SK-N-MC (cell line): ENCODE data around the gene COQ4.

Experiments used
- DNase-seq: peaks from one replicate; pipeline ENCODE4 v3.0.0-alpha.2; 2011; ENCODE audit warnings: low read depth, low spot score
- H3K27ac ChIP-seq: fragments of 200-600 bp; sonication (generic); 2 replicates; pipeline ENCODE4 v1.5.1; 2016; ENCODE audit warnings: mixed run types
- H3K36me3 ChIP-seq: fragments of 200-600 bp; sonication (generic); 2 replicates; pipeline ENCODE4 v1.6.1; 2017; ENCODE audit warnings: antibody characterized with exemption, low read length, mixed read lengths; ENCODE audit not compliant: insufficient read depth
- H3K4me3 ChIP-seq: fragments of 200-600 bp; sonication (generic); 2 replicates; pipeline ENCODE4 v1.5.1; 2016
- H3K9ac ChIP-seq: fragments of 200-600 bp; sonication (generic); 2 replicates; pipeline ENCODE4 v1.8.0; 2017; ENCODE audit warnings: mixed run types, mixed read lengths; ENCODE audit not compliant: insufficient read length
- H3K9me3 ChIP-seq: fragments of 200-600 bp; sonication (generic); 2 replicates; pipeline ENCODE4 v1.6.1; 2017; ENCODE audit warnings: low read depth, mild to moderate bottlenecking, antibody characterized with exemption, low read length, moderate library complexity, mixed read lengths
- EZH2 ChIP-seq: fragments of 200-600 bp; sonication (generic); IDR thresholded peaks from one replicate; pipeline ENCODE4 v1.6.1; 2017; ENCODE audit warnings: antibody characterized with exemption
- FOXP2 ChIP-seq: optimal IDR thresholded peaks from 2 replicates; pipeline ENCODE3; 2011; ENCODE audit warnings: mild to moderate bottlenecking, moderate library complexity; ENCODE audit not compliant: insufficient read depth; ENCODE audit errors: extremely low read length, control extremely low read depth
- POLR2AphosphoS5 ChIP-seq: IDR thresholded peaks from 2 replicates; pipeline ENCODE4 v1.6.1; 2012; ENCODE audit warnings: mild to moderate bottlenecking, low read depth, low read length, borderline replicate concordance

COQ4 gene

DNA sequence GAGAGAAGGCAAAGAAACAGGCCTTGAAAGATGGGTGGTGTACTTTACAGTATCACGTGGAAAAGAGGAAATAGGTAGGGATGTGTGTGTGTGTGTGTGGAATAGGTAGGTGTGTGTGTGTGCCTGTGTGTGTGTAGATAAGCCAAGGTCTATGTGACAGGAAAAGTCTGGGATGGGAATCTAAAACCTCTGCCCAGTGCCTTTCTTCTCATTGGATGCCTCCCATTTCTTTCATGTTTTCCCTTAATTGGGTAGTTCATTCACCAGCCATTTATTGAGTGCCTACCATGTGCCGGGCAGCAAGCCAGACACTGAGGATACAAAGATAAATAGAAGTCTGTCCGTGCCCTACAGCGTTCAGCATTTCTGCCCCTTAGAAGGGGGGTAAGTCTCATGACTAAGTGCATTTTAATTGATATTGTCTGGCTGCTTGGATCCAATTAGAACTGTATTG is 49.6 kb downstream of the COQ4 start:
- H3K36me3 ChIP-seq: no peaks in the 10 kb centered on the region
- peak overlapping the region; percentile 97 for H3K4me3 ChIP-seq
- H3K9me3 ChIP-seq: no peaks in the 10 kb centered on the region
- no peak for DNase-seq
- no peak for TF ChIP-seq FOXP2
- no peak for TF ChIP-seq EZH2
- TF ChIP-seq POLR2AphosphoS5: no peak
- H3K9ac ChIP-seq: peak overlapping the region; percentile 93
- H3K27ac ChIP-seq: no peak overlapping the region

DNA sequence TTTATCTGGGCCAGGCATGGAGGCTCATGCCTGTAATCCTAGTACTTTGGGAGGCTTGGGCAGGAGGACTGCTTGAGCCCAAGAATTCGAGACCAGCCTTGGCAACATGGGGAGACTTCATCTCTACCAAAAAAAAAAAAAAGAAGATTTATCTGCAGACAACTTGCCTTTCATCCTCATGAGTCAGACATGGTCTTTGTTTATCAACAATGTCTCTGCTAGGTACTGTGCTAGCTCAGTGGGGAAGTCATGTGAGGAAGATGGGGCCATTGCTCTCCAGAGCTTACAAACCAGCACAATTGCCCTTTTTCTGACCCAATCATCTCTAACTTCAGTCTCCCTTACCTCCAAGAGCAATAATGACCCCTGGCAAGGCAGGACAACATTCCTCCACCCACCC is 50.1 kb downstream of the COQ4 start:
- TF ChIP-seq POLR2AphosphoS5 (no peak), EZH2 (no peak), FOXP2 (no peak)
- no peak for DNase-seq
- Histone ChIP-seq H3K4me3 (no peak overlapping the region), H3K27ac (no peak overlapping the region), H3K9ac (no peak overlapping the region), H3K9me3 (no peaks in the 10 kb centered on the region), H3K36me3 (no peaks in the 10 kb centered on the region; the same call in 1 of the 2 replicates)

DNA sequence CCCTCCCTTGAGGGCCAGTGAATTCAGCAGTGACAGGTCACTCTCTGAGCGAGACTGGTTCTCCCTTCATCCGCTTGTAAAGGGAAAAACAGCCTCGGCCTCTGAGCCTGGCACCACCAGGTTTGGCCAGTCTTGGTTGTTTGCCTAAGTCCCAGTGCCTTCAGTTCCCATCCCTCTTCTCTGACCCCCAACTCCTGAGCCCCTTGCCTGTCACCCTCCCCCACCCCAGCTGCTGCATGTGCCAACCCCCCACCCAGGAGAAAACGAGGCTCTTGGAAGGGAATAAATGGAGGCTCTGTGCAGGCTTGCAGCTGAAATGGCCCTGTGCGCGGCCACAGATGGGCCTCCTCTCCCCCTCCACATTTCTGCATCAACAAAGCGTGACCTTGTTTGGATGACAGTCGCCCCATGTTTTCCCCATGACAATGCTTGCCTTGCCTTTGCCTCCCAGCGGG is 51.6 kb downstream of the COQ4 start:
- Histone ChIP-seq H3K9me3 (no peaks in the 10 kb centered on the region), H3K27ac (no peak overlapping the region), H3K9ac (no peak overlapping the region), H3K4me3 (no peak overlapping the region), H3K36me3 (no peaks in the 10 kb centered on the region; the same call in 1 of the 2 replicates)
- TF ChIP-seq EZH2 (no peak), FOXP2 (no peak), POLR2AphosphoS5 (no peak)
- no peak for DNase-seq

DNA sequence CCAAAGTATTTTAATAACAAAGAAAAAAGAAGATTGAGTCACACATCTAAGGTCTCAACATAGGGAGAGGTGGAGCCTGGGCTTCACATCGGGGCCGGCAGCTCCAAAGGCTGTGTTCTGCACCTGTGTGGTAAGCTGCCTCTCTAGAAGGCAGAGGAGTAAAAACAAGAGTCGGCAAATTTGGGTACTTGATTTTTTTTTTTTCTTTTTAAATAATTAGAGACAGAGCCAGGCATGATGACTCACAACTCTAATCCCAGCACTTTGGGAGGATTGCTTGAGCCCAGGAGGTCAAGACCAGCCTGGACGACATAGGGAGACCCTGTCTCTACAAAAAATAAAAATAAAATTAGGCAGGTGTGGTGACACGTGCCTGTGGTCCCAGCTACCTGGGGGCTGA is 53.2 kb downstream of the COQ4 start:
- Histone ChIP-seq H3K9ac (no peak overlapping the region), H3K9me3 (no peaks in the 10 kb centered on the region), H3K27ac (no peak overlapping the region), H3K36me3 (no peaks in the 10 kb centered on the region; the same call in 1 of the 2 replicates), H3K4me3 (no peak overlapping the region)
- DNase-seq: no peak
- no peak for TF ChIP-seq FOXP2
- no peak for TF ChIP-seq POLR2AphosphoS5
- TF ChIP-seq EZH2: no peak

DNA sequence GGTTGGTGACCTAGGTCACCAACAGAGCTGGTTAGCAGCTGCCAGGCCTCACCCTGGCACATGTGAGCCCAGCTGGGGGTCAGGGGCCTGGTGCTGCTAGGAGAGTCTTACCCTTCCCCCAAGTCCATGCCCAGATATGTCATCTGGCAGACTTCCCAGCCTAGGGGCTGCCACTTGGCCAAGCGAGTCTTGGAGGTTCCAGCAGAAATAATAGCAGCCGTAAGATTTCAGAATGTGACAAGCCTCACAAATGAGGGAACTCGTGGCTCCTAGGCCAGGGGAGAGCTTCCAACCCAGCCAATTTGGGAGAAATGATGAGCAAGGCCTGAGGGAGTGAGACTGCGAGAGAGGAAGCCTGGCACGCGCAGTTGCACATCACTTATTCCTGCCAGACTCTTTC is 59.6 kb downstream of the COQ4 start:
- TF ChIP-seq POLR2AphosphoS5 (no peak), EZH2 (no peak), FOXP2 (no peak)
- Histone ChIP-seq H3K27ac (peak overlapping the region; percentile 42; the same call in 1 of the 2 replicates), H3K36me3 (peaks cover under 1% of the 10 kb centered on the region; the same call in 1 of the 2 replicates), H3K9ac (no peak overlapping the region), H3K9me3 (no peaks in the 10 kb centered on the region), H3K4me3 (no peak overlapping the region)
- no peak for DNase-seq

DNA sequence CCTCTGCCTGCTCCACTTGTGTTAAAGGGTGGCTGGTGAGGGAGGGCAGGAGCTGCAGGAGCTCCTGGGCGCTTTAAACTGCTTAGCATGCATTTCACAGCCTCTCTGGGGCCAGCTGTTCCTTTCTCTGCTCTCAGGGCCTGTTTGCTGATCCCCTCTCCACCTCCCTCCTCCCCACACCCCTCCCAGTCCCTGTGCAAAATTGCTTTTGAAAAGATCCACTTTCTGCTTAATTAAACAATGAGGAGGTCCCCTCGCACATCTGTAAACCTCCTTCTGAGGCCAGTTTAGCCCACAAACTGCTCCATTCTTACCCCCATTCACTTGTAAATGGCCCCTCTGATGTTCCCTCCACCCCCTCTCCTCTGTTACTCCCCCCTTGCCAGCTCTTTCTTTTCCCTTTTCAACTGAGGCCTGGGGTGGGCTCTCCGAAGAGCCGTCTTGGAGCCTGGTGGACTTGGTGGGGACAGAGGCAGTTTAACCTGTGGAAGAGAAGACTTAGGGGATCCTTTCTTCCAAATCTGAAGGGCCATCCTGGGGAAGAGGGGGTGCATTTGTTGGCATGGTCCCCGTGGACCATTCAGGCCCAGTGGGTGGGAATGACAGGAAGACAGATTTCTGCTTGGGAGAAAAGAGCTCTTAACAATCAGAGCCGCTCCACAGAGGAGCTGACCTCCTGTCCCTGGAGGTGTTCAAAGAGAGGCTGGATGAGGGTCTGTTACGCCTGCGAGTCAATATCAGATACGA is 60.5 kb downstream of the COQ4 start:
- H3K9ac ChIP-seq: no peak overlapping the region
- no peak for TF ChIP-seq POLR2AphosphoS5
- H3K4me3 ChIP-seq: no peak overlapping the region
- no peaks in the 10 kb centered on the region for H3K9me3 ChIP-seq
- no peak for DNase-seq
- 0 out of 2 replicates have a peak overlapping the region, but pooled peaks have one; percentile 0 for H3K27ac ChIP-seq
- peaks cover 6% of the 10 kb centered on the region; the same call in 1 of the 2 replicates for H3K36me3 ChIP-seq
